Tibial artery (tissue), 4 donors: ENCODE data around the gene OR10G7.

Source experiments
- DNase-seq, 2 donors: peaks; one replicate each; pipeline ENCODE4 v3.0.0-alpha.2; 2019
- H3K27ac ChIP-seq, 2 donors: fragments of 200-600 bp; sonication (generic) in 1 of 2; 1 replicate in 1 of 2; 2 replicates in 1 of 2; pipeline ENCODE4 v1.5.1; 2018 to 2019; ENCODE audit warnings: mild to moderate bottlenecking in 1 of 2
- H3K27me3 ChIP-seq, 2 donors: fragments of 200-600 bp; sonication (generic) in 1 of 2; one replicate each; pipeline versions ENCODE4 v1.5.1 to v1.6.0; 2016 to 2019
- H3K36me3 ChIP-seq, 3 donors: fragments of 200-600 bp; sonication (generic) in 2 of 3; one replicate each; pipeline ENCODE4 v1.5.1; 2016 to 2019; ENCODE audit warnings: mild to moderate bottlenecking in 2 of 3
- H3K4me1 ChIP-seq, 4 donors: fragments of 200-600 bp; sonication (generic) in 2 of 4; 1 replicate in 3 of 4; 2 replicates in 1 of 4; pipeline ENCODE4 v1.5.1; 2016 to 2019
- H3K4me3 ChIP-seq, 2 donors: fragments of 200-600 bp; sonication (generic) in 1 of 2; 1 replicate in 1 of 2; 2 replicates in 1 of 2; pipeline ENCODE4 v1.5.1; 2018 to 2019; ENCODE audit warnings: mild to moderate bottlenecking in 2 of 2
- H3K9me3 ChIP-seq, 3 donors: fragments of 200-600 bp; sonication (generic) in 1 of 3; one replicate each; pipeline ENCODE4 v1.5.1; 2016 to 2019
- intact Hi-C: fragments of 100-400 bp; cut with DNase I; formaldehyde crosslinking; loops from one replicate; pipeline ENCODE4 v1.15.0; 2023; ENCODE audit warnings: low total_unique reads
- TF ChIP-seq, protein P1 (sequence below), 2 experiments: fragments of 200-600 bp in 1 of 2; fragments of 450-650 bp in 1 of 2; IDR thresholded peaks; one replicate each; pipeline ENCODE4 v1.5.1; 2017 to 2019; ENCODE audit warnings: antibody characterized with exemption in 2 of 2, mild to moderate bottlenecking in 1 of 2, moderate library complexity in 1 of 2

The OR10G7 gene

DNA sequence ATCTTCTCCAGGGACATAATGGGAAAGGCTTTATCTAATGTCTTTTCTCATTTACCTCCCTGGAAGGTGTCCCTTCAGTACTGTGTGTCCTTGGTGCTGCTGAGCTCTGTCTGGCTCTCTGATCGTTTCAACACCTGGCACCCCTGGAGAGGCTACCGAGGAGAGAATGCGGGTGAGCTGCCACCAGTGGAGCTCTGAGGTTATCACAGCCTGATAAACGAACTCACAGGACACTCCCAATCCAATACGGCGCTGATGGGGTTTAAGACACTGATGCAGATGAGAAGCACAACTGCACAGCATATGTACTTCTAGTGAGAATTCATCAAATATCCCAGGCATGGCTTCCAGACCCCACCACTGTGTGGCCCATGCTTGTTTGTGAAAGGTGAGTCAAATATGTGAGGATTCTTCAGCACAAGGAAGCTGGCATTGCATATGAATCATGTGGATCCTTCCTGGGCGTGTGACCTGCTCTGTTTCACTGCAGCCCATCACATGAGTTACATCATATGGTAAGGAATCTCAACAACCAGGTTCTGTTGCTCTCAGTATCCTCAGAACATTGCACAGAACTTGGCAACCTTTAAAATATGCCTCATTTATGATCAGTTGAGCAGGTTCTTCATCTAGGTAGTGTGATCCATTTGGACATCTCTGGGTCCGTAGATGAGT, 39.3 kb upstream of the OR10G7 start:
- intact Hi-C loops = no loop called here

DNA sequence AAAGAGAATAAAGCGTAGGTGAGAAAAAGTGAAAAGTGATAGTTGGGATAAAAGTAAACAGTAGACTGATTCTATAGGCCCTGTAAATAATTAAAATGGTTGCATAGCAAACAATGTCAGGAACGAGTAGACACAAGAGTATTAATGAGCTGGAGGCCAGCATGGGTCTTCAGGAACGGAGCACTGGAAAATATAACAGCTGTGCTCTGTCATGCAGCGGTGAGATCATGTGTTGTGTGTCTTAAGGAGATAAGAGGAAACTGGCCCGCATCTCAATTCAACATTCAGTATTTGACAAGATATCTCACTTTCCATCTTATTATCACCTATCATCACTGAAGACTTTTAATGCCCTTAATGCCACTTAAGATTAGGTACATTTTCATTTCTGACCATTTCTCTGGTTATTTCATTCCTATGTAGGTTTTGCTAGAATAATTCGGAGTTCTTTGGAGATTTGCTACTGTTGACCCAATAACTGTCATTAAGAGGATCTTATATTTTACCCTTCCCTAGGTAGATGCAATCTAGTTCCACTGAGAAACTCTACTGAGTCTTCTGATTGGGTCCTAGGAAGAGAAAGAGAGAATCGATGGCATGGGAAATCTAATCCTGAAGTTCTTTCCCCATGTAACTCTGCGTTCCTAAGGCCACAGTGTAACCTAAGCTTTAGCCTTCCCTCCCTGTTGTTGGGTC, 38.7 kb upstream of the OR10G7 start:
- Histone ChIP-seq H3K4me3 (no peak overlapping the region), H3K4me1 (peaks cover 0 to 12% (median 5%) of the 10 kb centered on the region in 4 donors), H3K36me3 (no peaks in the 10 kb centered on the region), H3K27ac (no peak overlapping the region), H3K27me3 (peaks cover 0 to 18% of the 10 kb centered on the region in 2 donors), H3K9me3 (no peaks in the 10 kb centered on the region)
- TF ChIP-seq, protein P1, sequence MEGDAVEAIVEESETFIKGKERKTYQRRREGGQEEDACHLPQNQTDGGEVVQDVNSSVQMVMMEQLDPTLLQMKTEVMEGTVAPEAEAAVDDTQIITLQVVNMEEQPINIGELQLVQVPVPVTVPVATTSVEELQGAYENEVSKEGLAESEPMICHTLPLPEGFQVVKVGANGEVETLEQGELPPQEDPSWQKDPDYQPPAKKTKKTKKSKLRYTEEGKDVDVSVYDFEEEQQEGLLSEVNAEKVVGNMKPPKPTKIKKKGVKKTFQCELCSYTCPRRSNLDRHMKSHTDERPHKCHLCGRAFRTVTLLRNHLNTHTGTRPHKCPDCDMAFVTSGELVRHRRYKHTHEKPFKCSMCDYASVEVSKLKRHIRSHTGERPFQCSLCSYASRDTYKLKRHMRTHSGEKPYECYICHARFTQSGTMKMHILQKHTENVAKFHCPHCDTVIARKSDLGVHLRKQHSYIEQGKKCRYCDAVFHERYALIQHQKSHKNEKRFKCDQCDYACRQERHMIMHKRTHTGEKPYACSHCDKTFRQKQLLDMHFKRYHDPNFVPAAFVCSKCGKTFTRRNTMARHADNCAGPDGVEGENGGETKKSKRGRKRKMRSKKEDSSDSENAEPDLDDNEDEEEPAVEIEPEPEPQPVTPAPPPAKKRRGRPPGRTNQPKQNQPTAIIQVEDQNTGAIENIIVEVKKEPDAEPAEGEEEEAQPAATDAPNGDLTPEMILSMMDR (IDR thresholded peaks at IDR 0.05) = no peak
- intact Hi-C loops = loop anchor here (10.0 kb wide), 1 partner anchor 505 kb away; no protein-coding TSS in a partner anchor
- no peak for DNase-seq

More for the DNA sequence above, 39.3 kb upstream of the OR10G7 start:
- Histone ChIP-seq H3K27ac (no peak overlapping the region), H3K4me1 (peaks cover 0 to 12% (median 5%) of the 10 kb centered on the region in 4 donors), H3K36me3 (no peaks in the 10 kb centered on the region), H3K9me3 (no peaks in the 10 kb centered on the region), H3K4me3 (no peak overlapping the region), H3K27me3 (peaks cover 0 to 17% of the 10 kb centered on the region in 2 donors)
- TF ChIP-seq, protein P1 (IDR thresholded peaks at IDR 0.05) = no peak
- DNase-seq = no peak

DNA sequence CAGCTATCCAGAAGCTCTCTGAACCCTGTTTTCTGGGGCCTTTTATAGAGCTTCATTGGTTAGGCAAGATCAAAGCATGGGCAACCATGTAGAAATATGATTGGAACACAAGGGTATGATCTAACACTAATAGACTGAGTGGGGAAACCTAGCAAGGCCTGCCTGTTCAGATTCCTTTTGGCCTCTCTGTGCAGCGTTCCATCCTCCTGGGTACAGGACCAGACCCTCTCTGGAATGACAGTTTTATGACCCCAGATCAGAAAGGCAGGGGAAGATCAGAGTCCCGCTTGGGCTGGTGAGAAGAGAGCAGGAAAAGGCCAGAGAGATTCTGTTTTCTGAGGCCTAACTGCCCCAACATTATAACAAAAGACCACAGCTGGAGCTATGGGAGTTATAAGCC, 37.5 kb upstream of the OR10G7 start:
- Histone ChIP-seq H3K4me3 (no peak overlapping the region), H3K27me3 (peaks cover 0 to 18% of the 10 kb centered on the region in 2 donors), H3K9me3 (no peaks in the 10 kb centered on the region), H3K27ac (no peak overlapping the region), H3K36me3 (no peaks in the 10 kb centered on the region), H3K4me1 (peaks cover 0 to 12% (median 5%) of the 10 kb centered on the region in 4 donors)
- intact Hi-C loops = loop anchor here (10.0 kb wide), 1 partner anchor 506 kb away; no protein-coding TSS in a partner anchor
- TF ChIP-seq, protein P1 (IDR thresholded peaks at IDR 0.05) = no peak
- DNase-seq = no peak

- TF ChIP-seq, protein P1 (IDR thresholded peaks at IDR 0.05) = no peak
- intact Hi-C loops = loop anchor here (10.0 kb wide), 1 partner anchor 508 kb away; no protein-coding TSS in a partner anchor
- no peak for DNase-seq
- Histone ChIP-seq H3K4me1 (peaks cover 0 to 12% (median 5%) of the 10 kb centered on the region in 4 donors), H3K27me3 (peaks cover 0 to 15% of the 10 kb centered on the region in 2 donors), H3K27ac (no peak overlapping the region), H3K4me3 (no peak overlapping the region), H3K36me3 (no peaks in the 10 kb centered on the region), H3K9me3 (no peaks in the 10 kb centered on the region)
Measured at GRCh38 chr11:124077266-124077665, 36.1 kb upstream of the OR10G7 start.

GRCh38 chr11:124075841-124076651, 34.9 kb upstream of the OR10G7 start:
- intact Hi-C loops = loop anchor here (10.0 kb wide), 1 partner anchor 509 kb away; no protein-coding TSS in a partner anchor
- no peaks in the 10 kb centered on the region for H3K9me3 ChIP-seq
- H3K4me3 ChIP-seq = peak overlapping the region; percentile 35 to 52
- H3K36me3 ChIP-seq = no peaks in the 10 kb centered on the region
- TF ChIP-seq, protein P1 (IDR thresholded peaks at IDR 0.05) = no peak
- H3K27ac ChIP-seq = no peak overlapping the region
- H3K27me3 ChIP-seq = peaks cover 0 to 15% of the 10 kb centered on the region in 2 donors
- H3K4me1 ChIP-seq = peaks cover 0 to 18% (median 5%) of the 10 kb centered on the region in 4 donors
- DNase-seq = no peak
